ENCODE measurements around the gene EPB41.
"Not testable (repeated sequence)": the region's sequence is repeated elsewhere in the genome, so short reads cannot be mapped to it uniquely, and the experiment has no call there.

EPB41 gene

GRCh38 chr1:28983509-28984310 is 69.3 kb downstream of the EPB41 start:
- peak; percentile 77 to 82 for DNase-seq

- no peak for DNase-seq
Observed at GRCh38 chr1:28984311-28984684, 69.9 kb downstream of the EPB41 start.

GRCh38 chr1:28985427-28985826 is 71.1 kb downstream of the EPB41 start:
- DNase-seq, result no peak

GRCh38 chr1:28986306-28986910 is 72.0 kb downstream of the EPB41 start:
- no peak for DNase-seq

- DNase-seq, result no peak
Observed at GRCh38 chr1:29002792-29003191, 88.4 kb downstream of the EPB41 start.

GRCh38 chr1:29004288-29004687 is 89.9 kb downstream of the EPB41 start:
- no peak for DNase-seq

- no peak for DNase-seq
Observed at GRCh38 chr1:29004798-29005197, 90.4 kb downstream of the EPB41 start.

- DNase-seq, result no peak
Observed at GRCh38 chr1:29011775-29012174, 97.4 kb downstream of the EPB41 start.

GRCh38 chr1:29017235-29017634 is 102.9 kb downstream of the EPB41 start:
- no peak for DNase-seq

- DNase-seq, result no peak
Observed at GRCh38 chr1:29017975-29018712, 103.8 kb downstream of the EPB41 start.

- DNase-seq, result no peak
Observed at GRCh38 chr1:29022620-29023019, 108.3 kb downstream of the EPB41 start.

- no peak for DNase-seq
Observed at GRCh38 chr1:29029667-29030066, 115.3 kb downstream of the EPB41 start.

- no peak for DNase-seq
Observed at GRCh38 chr1:29032841-29033240, 118.5 kb downstream of the EPB41 start.

- DNase-seq, result peak; percentile 29 to 59
Observed at GRCh38 chr1:29033829-29034466, 119.6 kb downstream of the EPB41 start.

- DNase-seq, result no peak
Observed at GRCh38 chr1:29043274-29043965, 129.1 kb downstream of the EPB41 start.

- DNase-seq, result no peak
Observed at GRCh38 chr1:29044010-29044409, 129.6 kb downstream of the EPB41 start.

- DNase-seq, result not testable (repeated sequence)
Observed at GRCh38 chr1:29045663-29046062, 131.3 kb downstream of the EPB41 start.

- DNase-seq, result no peak
Observed at GRCh38 chr1:29047142-29047541, 132.8 kb downstream of the EPB41 start.

GRCh38 chr1:29050166-29050565 is 135.8 kb downstream of the EPB41 start:
- DNase-seq, result no peak

- DNase-seq, result no peak
Observed at GRCh38 chr1:29052100-29052499, 137.7 kb downstream of the EPB41 start.

GRCh38 chr1:29052941-29053340 is 138.6 kb downstream of the EPB41 start:
- peak; percentile 47 to 49 for DNase-seq

GRCh38 chr1:29055160-29055559 is 140.8 kb downstream of the EPB41 start:
- no peak for DNase-seq

- DNase-seq, result no peak
Observed at GRCh38 chr1:29056256-29056655, 141.9 kb downstream of the EPB41 start.
